NCI-H1694 treated with DMSO at 0.1 percent for 48 hours (cell line): Measurements from ENCODE around the gene RARRES1.

Experiments used
- DNase-seq: peaks from one replicate; lab custom pipeline; 2025; lab: John Stamatoyannopoulos, UW

RARRES1 gene

DNA sequence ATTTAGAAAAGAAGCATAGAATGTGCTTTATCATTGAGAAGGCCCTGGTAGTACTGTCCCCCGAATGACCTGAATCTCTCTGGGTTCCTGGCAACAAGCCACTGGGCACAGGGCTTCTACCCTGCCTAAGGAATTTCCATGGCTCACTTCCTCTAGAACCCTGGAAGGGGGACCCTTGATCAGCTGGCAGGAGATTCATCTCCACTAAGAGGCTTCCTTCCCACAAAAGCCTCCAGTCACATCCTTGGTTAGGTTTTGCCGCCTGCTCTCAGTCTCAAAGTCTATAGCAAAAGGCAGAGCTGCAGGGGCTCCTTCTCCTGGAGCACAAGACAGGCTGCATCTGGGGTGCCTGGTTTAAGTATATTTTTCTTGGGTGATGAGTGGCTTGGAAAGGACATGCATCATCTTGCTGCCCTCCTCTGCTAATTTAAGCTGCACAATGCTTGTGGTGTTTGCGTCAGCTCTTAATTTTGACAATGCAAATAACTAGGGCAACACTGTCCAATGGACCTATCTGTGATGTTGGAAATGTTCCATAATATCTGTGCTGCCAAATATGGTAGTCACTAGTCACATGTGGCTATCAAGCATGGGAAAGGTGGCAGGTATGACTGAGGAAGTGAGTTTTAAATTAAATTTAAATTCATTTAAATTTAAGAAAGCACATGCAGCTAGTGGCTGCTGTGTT is 33.4 kb upstream of the RARRES1 start:
- DNase-seq = no peak

DNA sequence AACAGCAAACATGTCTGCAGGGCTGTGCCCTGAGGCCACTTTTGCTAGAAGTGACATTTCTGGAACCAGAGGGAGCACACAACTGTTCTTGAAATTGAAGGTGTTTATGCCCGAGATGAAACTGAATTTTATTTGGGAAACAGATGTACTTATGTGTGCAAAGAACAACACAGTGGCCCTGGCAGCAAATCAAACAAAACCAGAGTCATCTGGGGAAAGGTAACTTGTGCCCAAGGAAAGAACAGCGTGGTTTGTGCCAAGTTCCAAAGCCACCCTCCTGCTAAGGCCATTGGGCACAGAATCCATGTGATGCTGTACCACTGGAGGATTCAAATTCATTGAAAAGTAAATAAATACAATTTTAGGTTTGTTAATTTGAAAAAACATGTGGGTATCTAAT is 31.2 kb upstream of the RARRES1 start:
- DNase-seq = no peak

DNA sequence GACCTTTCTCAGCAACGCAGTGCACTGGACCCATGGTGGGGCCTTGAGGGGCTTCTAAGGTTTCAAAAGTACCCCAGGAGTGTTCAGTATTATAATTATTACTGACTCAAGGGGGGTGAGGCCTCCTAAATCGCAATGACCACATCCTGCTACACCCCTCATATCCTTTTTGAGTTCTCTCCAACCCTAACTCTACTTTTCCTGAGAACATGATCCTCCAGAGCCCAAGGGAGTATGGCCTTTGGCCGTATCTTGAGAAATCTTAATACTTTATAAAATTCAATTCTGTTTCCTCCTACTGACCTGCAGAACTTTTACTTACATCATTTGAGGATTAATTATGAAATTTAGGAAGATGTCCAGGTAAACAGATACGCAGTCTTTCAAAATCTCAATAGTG is 30.4 kb upstream of the RARRES1 start:
- DNase-seq = no peak

DNA sequence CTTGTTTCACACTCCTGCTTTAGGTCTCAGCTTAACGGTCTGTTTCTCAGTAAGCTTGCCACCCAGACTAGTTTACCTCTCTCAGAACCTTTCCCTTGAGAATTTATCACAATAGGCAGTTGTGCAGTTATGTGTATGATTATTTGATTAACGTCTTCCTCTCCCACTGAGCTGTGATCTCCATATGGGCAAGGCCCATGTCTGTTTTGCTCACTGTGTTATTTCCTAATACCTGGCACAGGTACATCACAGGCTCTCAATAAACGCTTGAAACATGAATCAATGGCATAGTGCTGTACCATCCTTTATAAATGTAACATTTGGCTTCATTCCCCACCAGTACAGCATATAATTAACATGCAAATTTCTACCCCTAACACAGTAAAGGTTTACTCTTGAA is 29.1 kb upstream of the RARRES1 start:
- DNase-seq = no peak

DNA sequence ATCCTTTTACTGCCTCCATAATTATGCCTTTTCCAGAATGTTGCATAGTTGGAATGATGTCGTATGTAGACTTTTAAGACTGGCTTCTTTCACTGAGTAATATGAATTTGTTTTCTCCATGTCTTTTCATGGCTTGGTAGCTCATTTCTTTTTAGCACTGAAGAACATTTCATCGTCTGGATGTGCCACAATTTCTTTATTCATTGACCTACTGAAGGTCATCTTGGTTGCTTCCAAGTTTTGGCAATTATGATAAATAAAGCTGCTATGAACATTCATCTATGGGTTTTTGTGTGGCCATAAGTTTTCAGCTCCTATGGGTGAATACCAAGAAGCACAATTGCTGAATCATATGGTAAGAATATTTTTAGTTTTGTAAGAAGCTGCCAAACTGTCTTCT is 23.2 kb upstream of the RARRES1 start:
- DNase-seq = no peak

DNA sequence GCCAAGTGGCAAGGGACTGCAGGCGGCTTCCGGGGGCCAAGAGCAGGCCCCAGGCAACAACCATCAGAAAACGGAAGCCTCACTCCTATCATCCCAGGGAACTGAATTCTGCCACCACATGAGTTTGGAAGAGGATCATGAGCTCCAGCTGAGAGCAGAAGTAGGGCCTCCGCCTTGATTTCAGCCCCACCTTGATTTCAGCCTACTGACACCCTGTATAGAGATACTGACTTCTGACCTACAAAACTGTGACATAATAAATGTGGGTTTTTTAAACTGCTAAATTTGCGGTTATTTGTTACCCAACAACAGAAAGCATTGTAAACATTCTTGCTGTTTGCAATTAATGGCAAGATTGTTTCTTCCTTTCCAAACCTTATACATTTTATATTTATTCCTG is 21.6 kb upstream of the RARRES1 start:
- DNase-seq = no peak

DNA sequence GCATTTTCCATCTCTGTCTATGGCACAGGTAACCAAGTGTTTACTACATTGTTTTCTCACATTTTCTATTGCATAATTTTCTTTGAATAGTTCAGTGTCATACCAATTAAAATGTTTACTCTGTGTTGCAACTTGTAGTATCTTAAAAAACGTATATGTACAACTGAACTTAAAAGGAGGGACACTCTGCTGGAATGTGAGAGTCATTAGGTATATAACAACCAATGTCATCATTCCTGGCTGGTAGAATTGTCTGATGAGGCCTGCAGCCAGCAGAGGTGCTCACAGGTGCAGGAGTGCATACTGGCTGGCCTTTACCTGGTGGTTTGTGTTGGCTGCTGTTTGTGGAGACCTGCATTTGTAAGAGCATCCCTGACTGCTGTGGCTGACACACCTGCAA is 19.1 kb upstream of the RARRES1 start:
- DNase-seq = no peak

DNA sequence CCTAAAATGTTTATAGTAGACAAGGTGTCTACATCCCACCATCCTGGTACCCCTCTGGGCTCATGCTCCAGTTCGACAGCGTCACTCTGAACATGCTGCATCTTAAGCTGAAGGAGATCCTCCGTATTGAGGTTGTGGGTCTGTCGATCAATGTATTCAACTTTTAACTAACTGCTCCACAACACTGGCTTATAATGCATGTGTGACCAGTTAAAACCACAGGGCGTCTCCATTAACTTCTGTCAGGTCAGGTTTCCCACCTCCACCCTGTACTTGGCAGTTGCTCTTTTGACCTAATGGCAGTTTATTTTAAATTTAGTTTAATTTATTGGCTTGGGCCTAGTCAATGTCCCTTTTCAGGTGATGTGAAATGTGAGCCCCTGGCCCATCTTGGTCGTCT is 17.8 kb upstream of the RARRES1 start:
- no peak for DNase-seq

DNA sequence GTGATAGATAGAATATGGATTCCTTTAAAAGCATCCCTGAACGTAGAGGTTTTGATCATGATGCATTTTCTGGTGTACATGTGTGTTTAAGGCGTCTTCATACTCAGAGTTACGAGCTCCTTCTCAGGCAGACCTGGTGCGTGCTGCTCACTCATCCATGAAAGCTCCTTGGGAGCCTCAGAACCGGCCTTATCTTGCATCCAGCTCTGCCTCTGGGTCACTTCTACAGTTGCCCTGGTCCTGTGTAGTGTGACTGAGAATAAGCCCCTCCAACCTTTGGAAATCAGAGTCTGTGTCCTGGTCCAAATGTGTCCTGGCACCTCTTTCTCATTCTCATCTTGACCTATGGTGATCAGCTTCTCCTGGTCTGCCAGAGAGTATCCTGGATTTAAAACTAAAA is 17.3 kb upstream of the RARRES1 start:
- no peak for DNase-seq

DNA sequence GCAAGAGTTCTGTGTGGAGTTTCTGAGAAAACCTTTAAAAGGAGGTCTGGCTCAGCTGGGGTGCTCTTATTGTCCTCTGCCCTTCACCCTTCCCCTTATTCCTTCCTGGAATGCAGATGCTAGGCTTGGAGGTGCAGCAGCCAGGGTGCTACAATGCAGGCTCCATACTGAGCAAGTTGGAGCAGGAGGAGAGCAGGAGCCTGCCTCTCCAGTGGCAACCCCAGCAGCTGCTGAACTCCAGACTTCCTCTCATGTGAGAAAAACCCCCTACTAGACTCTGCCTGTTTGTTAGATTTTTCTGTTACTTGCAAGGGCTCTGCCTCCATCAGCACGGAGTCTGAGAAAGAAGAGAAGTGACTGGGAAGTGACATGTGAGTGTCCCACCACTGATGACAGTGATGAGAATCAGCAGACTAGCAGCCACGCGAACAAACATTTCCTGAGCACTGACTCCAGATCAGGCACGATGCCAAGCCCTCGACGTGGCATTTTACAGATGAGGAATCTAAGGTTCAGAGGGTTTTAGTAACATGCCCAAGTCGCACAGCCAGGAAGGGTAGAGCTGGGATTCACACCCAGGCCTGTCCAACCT is 16.1 kb upstream of the RARRES1 start:
- DNase-seq = peak; percentile 14

DNA sequence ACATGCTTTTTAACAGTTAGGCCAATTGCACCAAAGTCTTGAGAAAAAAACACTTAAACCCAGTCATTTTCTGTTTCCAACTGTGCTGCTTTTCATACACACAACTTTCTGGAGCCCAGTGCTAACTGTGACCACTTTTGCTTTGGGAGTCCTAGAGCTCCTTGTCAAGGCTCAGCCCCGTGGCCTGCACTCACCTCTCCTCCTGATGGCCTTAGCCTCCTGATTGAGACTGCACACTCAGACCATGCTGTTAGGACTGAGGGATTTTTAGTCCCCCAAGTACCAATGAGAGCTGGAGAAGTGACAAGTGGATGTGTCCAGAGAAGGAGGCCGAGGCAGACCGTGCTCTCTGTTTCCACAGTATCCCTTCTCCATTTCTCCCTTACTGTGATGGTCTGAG is 15.2 kb upstream of the RARRES1 start:
- DNase-seq = no peak

DNA sequence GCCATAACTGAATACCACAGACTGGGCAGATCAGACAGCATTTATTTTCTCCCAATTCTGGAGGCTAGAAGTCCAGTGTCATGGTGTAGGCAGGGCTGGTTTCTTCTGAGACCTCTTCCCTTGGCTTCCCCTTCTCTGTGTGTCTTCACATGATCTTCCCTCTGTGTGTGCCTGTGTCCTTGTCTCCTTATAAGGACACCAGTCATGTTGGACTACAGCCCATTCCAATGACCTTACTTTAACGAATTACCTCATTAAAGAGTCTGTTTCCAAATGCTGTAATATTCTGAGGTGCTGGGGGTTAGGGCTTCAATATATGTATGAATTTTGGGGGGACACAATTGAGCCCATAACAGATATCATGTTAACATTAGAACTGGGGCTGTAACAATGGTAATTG is 13.3 kb upstream of the RARRES1 start:
- no peak for DNase-seq

DNA sequence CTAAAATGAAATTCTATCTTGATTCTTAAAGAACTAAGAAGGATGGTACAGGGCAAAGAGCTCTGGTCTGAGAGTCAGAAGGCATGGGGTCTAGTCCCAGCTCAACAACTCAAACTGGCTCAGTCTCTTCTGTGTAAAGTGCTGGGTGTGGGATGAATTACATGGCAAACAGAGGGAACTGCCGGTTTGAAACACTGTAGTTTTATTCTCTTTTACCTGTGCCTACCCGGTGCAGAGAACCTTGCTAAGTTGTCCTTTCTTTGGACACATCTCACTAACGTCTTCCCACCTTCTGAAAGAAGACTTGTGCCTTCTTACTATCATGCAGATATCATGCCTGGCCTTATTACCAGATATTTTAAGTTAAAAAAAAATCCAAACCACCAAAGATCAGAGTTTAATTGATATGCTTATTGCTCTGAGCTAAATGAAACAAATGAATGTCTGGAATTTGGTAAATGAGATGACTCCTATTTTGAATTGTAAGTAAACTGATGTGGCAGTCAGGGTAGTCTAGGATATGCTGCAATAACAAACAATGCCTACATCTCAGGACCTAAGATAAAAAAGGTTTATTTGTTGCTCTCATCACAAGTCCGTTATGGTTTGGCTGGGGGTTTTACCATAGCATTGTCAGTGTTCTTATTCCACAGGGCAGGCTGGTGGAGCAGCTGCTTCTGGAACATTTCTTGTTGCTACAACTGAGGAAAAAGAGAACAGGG is 12.5 kb upstream of the RARRES1 start:
- no peak for DNase-seq

DNA sequence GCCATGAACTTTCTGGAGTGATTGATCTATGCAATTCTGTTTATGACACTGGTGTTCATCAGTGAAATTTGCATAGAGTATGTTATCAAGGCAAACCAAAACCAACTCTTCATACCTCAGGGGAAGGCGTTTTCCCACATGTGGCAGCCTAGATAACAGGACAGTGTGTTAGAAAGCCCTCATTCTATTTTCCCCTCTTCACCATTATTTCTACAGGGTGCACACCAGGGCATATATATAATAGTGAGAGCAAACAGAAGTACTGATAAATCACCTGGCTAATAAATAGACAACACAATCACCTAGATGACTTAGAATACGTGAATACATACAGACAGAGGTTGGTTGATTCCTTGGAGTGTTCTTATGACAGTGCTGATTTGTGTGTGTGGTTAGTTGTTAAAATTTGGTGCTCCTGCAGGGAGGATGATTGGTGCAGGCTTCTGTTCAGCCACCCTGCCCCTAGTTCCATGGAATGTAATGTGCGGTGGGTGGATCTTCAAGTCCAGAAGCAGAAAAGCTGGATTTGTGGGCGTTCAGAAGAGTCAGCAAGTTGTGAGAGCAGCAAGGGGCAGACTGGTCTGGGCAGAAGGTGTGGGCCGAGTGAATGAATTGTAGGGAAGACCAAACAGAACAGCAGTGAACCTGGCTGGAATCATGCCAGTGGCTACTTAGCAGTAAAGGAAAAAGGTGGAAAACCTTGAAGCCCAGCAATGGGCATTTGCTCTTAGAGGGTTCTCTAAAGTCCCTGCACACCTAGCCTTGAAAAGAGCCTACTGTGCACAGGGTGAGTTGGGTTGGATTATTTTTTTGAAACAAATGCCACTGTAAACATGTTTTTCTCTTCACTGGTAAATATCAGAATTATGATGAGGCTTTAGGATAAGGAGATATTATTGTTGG is 11.7 kb upstream of the RARRES1 start:
- peak; percentile 35 for DNase-seq

DNA sequence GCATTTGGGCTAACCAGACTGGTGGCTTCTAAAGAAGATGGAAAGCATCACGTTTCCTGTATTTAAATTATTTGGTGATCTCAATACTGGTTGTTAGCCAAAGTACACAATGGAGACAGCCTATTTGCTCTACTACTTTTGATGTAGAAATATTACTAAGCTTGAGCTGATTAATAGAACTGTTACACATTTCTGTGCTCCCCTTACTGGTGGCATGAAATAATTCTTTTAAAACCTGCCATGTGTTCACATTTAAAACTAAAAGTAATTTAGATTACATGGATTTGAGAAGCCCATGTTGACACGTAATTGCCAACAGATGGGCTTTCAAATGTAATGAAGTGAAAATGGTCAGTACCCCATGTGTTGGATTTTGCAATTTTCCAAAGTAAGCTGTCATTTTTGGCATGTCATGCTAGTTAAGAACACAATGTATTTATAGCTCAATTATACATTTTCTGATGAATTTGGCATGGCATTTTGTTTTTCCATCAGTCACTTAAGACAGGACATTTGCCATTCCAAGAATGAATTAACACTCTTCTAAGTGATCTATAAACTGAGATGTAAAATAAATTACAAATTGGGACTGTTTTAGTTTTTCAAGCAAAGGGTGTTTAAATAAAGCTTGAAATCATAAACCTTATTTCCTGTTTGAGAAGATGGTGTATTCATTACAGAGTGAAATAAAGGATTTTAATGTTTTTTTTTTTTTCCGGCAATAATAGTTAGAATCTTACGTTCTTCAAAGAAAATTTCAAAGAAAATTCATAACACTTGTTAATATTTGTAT is 10.8 kb upstream of the RARRES1 start:
- DNase-seq = peak; percentile 94

DNA sequence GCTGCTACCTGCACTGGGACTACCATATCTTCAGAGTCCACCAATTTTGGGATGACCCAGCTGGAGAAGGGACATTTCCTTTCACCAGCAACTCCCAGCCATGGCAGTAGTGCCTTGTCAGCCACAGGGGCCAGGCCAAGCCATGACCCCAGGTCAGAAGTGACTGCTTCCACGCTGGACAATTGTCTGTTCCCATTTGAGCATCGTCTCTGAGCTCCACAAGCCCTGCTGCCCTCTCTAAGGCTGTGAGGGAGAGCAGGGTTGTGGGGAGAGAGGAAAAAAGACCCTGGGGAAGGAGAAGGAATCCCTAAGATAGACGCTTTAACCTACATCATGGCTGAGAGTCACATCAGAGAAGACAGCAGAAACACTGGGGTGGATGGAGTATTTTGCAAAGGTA is 7.4 kb upstream of the RARRES1 start:
- no peak for DNase-seq

DNA sequence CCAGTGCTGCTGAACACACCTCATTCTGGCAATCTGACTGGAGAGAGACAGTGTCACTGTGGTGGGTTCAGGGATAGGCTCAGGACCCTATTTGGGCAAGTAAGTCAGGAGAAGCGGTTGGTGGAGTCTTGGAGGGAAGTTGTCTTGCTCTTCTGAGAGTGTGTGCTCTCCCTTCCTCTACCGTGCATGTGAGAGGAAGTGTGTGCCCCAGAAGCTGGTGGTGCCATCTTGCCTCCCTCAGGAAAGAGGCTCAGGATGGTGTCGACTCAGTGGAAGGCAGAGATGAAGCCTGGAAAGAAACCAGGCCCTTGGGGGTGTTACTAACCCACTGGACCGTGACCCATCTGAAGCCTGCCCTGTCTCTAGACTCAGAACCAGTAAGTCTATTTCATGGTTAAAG is 6.8 kb upstream of the RARRES1 start:
- DNase-seq = no peak

DNA sequence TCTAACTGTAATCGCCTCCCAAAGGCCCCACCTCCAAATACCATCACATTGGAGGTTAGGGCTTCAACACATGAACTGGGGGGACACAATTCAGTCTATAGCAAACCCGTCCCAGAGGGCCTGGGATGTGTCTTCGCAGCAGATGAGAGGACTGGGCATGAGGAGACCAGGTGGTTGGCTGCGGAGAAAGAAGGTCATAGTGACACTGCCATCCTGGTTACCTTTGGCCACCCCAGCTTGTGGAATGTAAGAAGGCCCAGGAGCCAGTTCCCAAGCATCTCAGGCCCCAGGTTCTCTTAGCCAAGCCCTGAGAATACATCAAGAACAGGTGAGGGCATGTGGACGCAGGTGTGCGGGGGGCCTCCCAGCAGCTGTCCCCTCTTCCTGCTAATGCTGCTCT is 6.4 kb upstream of the RARRES1 start:
- DNase-seq = no peak

DNA sequence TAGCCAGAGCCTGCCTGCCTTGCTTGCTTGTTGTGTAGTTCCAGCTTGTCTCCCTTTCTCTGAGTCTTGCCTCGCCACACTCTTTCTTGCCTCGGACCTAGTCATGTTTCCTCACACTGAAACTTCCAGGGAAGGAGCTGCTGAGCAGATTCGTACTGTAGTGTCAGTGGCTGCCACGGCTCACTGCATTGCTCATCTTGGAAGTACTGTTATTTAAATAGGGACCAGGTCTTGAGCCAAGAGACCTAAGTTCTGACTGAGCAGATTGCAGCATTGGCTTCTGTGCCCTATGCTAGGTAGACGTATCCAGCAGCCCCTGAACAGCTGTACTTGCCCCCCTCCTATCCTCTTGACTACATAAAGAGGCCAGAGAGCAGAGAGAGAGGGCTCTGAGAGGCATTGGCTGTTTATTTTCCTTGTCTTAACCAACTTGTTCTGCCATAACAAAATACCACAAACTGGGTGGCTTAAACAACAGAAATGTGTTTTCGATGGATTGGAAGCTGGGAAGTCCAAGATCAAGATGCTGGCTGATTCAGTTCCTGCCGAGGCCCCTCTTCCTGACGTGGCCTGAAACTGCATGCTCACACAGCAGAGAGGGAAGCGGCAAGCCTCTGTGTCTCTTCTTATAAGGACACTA is 5.8 kb upstream of the RARRES1 start:
- DNase-seq = no peak

DNA sequence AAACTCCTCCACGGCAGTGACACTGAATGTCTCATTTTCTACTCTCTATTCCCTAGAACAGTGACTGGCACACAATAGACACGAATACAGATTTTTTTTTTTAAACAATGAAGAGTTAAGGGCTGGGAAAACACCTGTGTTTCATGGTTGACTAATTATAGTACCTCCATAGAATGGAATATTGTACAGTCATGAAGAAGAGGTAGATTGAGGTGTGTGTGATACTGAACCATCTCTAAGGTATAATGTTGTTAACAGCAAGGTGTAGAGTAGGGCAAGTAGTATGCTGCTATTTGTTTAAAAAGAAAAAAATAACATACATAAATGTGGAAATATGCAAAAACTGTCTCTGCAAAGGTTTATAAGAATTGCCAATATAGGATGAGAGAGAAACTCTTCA is 5.2 kb upstream of the RARRES1 start:
- DNase-seq = no peak
